ENCODE data around the gene VMP1. TPM values are rescaled to one million over a fixed set of nuclear protein-coding genes. Genes with fewer than 3 reads are reported as not detected.

VMP1 gene
- total and polyA plus RNA-seq, 2 of the 13 experiments (the other 11 are each of a cell fraction or from before 2014, with no cell fraction given) = 186 to 271 TPM

DNA sequence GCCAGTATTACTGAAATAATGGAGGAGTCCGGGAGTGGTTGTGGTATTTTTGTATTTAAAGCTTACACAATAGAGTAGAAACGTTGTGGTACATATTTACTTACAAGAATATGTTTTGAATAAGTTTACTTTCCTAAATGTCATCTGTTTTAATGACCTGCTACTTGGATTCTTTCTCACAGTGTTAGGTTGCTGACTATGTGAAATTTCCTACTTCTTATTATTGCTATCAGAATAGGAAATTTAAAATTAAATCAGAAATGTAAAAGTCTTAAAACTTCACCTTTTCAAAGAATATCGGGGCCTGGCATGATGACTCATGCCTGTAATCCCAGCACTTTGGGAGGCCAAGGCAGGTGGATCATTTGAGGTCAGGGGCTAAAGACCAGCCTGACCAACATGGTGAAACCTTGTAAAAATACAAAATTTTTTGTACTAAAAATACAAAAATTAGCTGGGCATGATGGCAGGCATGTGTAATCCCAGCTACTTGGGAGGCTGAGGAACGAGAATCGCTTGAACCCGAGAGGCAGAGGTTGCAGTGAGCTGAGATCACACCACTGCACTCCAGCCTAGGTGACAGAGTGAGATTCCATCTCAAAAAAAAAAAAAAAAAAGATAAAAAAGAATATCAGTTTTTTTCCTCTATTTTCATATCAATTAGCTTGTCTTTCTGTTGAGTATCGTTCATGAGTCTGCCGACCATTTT is 77.8 kb downstream of the VMP1 start (continued):
- TF ChIP-seq, protein P1, sequence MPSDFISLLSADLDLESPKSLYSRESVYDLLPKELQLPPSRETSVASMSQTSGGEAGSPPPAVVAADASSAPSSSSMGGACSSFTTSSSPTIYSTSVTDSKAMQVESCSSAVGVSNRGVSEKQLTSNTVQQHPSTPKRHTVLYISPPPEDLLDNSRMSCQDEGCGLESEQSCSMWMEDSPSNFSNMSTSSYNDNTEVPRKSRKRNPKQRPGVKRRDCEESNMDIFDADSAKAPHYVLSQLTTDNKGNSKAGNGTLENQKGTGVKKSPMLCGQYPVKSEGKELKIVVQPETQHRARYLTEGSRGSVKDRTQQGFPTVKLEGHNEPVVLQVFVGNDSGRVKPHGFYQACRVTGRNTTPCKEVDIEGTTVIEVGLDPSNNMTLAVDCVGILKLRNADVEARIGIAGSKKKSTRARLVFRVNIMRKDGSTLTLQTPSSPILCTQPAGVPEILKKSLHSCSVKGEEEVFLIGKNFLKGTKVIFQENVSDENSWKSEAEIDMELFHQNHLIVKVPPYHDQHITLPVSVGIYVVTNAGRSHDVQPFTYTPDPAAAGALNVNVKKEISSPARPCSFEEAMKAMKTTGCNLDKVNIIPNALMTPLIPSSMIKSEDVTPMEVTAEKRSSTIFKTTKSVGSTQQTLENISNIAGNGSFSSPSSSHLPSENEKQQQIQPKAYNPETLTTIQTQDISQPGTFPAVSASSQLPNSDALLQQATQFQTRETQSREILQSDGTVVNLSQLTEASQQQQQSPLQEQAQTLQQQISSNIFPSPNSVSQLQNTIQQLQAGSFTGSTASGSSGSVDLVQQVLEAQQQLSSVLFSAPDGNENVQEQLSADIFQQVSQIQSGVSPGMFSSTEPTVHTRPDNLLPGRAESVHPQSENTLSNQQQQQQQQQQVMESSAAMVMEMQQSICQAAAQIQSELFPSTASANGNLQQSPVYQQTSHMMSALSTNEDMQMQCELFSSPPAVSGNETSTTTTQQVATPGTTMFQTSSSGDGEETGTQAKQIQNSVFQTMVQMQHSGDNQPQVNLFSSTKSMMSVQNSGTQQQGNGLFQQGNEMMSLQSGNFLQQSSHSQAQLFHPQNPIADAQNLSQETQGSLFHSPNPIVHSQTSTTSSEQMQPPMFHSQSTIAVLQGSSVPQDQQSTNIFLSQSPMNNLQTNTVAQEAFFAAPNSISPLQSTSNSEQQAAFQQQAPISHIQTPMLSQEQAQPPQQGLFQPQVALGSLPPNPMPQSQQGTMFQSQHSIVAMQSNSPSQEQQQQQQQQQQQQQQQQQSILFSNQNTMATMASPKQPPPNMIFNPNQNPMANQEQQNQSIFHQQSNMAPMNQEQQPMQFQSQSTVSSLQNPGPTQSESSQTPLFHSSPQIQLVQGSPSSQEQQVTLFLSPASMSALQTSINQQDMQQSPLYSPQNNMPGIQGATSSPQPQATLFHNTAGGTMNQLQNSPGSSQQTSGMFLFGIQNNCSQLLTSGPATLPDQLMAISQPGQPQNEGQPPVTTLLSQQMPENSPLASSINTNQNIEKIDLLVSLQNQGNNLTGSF (CRISPR knock-in tag; IDR thresholded peaks at IDR 0.05) = no peak
- TF ChIP-seq BORCS8-MEF2B (CRISPR knock-in tag; IDR thresholded peaks at IDR 0.05) (no peak), EEA1 (CRISPR knock-in tag; IDR thresholded peaks at IDR 0.05; ENCODE audit: borderline replicate concordance) (no peak), ZFP62 (CRISPR knock-in tag; IDR thresholded peaks at IDR 0.05) (no peak), ZNF607 (CRISPR knock-in tag; IDR thresholded peaks at IDR 0.05; ENCODE audit: borderline replicate concordance) (no peak), ZZZ3 (CRISPR knock-in tag; IDR thresholded peaks at IDR 0.05; ENCODE audit: borderline replicate concordance) (no peak), ZNF224 (CRISPR knock-in tag; IDR thresholded peaks at IDR 0.05) (no peak), REL (CRISPR knock-in tag; conservative IDR thresholded peaks at IDR 0.05) (no peak), MBD4 (IDR thresholded peaks at IDR 0.05; ENCODE audit: borderline replicate concordance, low read length) (peak; percentile 55; the same call in 1 of the 2 replicates), CBFB (CRISPR knock-in tag; IDR thresholded peaks at IDR 0.05) (no peak)
- TF ChIP-seq, protein P2, sequence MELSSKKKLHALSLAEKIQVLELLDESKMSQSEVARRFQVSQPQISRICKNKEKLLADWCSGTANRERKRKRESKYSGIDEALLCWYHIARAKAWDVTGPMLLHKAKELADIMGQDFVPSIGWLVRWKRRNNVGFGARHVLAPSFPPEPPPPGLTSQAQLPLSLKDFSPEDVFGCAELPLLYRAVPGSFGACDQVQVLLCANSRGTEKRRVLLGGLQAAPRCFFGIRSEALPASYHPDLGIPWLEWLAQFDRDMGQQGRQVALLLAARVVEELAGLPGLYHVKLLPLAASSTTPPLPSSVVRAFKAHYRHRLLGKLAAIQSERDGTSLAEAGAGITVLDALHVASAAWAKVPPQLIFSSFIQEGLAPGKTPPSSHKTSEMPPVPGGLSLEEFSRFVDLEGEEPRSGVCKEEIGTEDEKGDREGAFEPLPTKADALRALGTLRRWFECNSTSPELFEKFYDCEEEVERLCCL (CRISPR knock-in tag; IDR thresholded peaks at IDR 0.05; ENCODE audit: borderline replicate concordance) = no peak
- TF ChIP-seq, protein P3, sequence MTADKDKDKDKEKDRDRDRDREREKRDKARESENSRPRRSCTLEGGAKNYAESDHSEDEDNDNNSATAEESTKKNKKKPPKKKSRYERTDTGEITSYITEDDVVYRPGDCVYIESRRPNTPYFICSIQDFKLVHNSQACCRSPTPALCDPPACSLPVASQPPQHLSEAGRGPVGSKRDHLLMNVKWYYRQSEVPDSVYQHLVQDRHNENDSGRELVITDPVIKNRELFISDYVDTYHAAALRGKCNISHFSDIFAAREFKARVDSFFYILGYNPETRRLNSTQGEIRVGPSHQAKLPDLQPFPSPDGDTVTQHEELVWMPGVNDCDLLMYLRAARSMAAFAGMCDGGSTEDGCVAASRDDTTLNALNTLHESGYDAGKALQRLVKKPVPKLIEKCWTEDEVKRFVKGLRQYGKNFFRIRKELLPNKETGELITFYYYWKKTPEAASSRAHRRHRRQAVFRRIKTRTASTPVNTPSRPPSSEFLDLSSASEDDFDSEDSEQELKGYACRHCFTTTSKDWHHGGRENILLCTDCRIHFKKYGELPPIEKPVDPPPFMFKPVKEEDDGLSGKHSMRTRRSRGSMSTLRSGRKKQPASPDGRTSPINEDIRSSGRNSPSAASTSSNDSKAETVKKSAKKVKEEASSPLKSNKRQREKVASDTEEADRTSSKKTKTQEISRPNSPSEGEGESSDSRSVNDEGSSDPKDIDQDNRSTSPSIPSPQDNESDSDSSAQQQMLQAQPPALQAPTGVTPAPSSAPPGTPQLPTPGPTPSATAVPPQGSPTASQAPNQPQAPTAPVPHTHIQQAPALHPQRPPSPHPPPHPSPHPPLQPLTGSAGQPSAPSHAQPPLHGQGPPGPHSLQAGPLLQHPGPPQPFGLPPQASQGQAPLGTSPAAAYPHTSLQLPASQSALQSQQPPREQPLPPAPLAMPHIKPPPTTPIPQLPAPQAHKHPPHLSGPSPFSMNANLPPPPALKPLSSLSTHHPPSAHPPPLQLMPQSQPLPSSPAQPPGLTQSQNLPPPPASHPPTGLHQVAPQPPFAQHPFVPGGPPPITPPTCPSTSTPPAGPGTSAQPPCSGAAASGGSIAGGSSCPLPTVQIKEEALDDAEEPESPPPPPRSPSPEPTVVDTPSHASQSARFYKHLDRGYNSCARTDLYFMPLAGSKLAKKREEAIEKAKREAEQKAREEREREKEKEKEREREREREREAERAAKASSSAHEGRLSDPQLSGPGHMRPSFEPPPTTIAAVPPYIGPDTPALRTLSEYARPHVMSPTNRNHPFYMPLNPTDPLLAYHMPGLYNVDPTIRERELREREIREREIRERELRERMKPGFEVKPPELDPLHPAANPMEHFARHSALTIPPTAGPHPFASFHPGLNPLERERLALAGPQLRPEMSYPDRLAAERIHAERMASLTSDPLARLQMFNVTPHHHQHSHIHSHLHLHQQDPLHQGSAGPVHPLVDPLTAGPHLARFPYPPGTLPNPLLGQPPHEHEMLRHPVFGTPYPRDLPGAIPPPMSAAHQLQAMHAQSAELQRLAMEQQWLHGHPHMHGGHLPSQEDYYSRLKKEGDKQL (CRISPR knock-in tag; IDR thresholded peaks at IDR 0.05; ENCODE audit: low read depth) = no peak
- TF ChIP-seq, protein P4, sequence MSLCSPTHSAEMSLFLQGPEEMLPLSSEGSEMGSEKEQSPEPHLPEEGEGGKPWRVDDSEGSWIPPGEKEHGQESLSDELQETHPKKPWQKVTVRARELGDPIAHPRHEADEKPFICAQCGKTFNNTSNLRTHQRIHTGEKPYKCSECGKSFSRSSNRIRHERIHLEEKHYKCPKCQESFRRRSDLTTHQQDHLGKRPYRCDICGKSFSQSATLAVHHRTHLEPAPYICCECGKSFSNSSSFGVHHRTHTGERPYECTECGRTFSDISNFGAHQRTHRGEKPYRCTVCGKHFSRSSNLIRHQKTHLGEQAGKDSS (CRISPR knock-in tag; IDR thresholded peaks at IDR 0.05; ENCODE audit: borderline replicate concordance, low read depth) = no peak
